Measurements from ENCODE around the gene SLC6A15. TPM values are rescaled to one million over a fixed set of nuclear protein-coding genes. Genes with fewer than 3 reads are reported as not detected.

The SLC6A15 gene
- polyA plus RNA-seq, 3 donors = 0.37 to 0.88 (median 0.61) TPM

Other genes starting within 250 kb of the SLC6A15 start
- under 1 TPM; 0.38 to 0.90 (median 0.49) TPM for gene TSPAN19, start 123.5 kb upstream of the SLC6A15 start, polyA plus RNA-seq (ENCODE audit: insufficient read length in 3 of 3)
- 10 to 100 TPM; 30.3 to 37.5 (median 31.7) TPM for gene LRRIQ1, start 123.6 kb upstream of the SLC6A15 start, polyA plus RNA-seq (ENCODE audit: insufficient read length in 3 of 3)

All from renal pelvis (tissue), 3 donors.